ENCODE results near the gene LPP. TPM values are rescaled to one million over a fixed set of nuclear protein-coding genes. Genes with fewer than 3 reads are reported as not detected.

The LPP gene
- total and polyA plus RNA-seq, 2 of the 13 experiments (the other 11 are each of a cell fraction or from before 2014, with no cell fraction given) = 19.2 to 29.9 TPM

GRCh38 chr3:188184649-188185048, 30.7 kb downstream of the LPP start:
- ChIA-PET POLR2A (interaction anchor here (0.7 to 1.6 kb wide), 6 partner anchors 17 to 439 kb away, joined by 3 to 5 read pairs (median 3); partner anchors contain the start of gene BCL6), CTCF (ENCODE audit: low intra/inter-chr PET ratio, low total read pairs) (no interaction called here)
- Histone ChIP-seq H3K4me2 (ENCODE audit: low read depth, low read length) (peak overlapping the region; percentile 70; the same call in 1 of the 2 replicates), H3K9me3 (ENCODE audit: low read length) (no peaks in the 10 kb centered on the region), H3K36me3 (replicated peaks in 1 of 2; ENCODE audit: control insufficient read depth in 1 of 2, insufficient read depth in 2 of 2, low read length in 2 of 2) (peaks cover 4 to 8% of the 10 kb centered on the region in 2 experiments; a peak in 3 of 5 replicates), H3K27me3 (ENCODE audit: control insufficient read depth in 1 of 2, insufficient read depth in 2 of 2, low read length in 2 of 2) (no peaks in the 10 kb centered on the region), H2AFZ (ENCODE audit: low read length) (no peak overlapping the region), H4K20me1 (ENCODE audit: insufficient read depth, low read length) (no peaks in the 10 kb centered on the region), H3K79me2 (ENCODE audit: insufficient read depth, low read length) (peaks cover 84% of the 10 kb centered on the region), H3K4me3 (replicated peaks in 1 of 3; ENCODE audit: insufficient read depth in 1 of 3, low read depth in 2 of 3, low read length in 3 of 3) (no peak overlapping the region), H3K4me1 (ENCODE audit: insufficient read depth, low read length) (peaks cover 50% of the 10 kb centered on the region), H3K27ac (ENCODE audit: extremely low read length, insufficient read depth, low read length) (peak overlapping the region; percentile 78), H3K9ac (ENCODE audit: insufficient read depth, low read depth, low read length) (peak overlapping the region; percentile 56; the same call in 1 of the 2 replicates)
- intact Hi-C loops (cut with micrococcal nuclease; ENCODE audit: unreplicated experiment) = no loop called here
- no peak for DNase-seq (ENCODE audit: low spot score)
- in situ Hi-C loops (cut with HindIII; ENCODE audit: extremely low pct_ligation_motif_present, low pct_unique_long_range_greater_than_20kb) = no loop called here
- no peak for TF ChIP-seq ZMYM2 (CRISPR knock-in tag; IDR thresholded peaks at IDR 0.05)
- 95% methylated on average over 3 of the region's 3 CpGs for WGBS (ENCODE audit: low lambda C conversion rate)
- FAIRE-seq = no peak
- BruUV-seq (replicated peaks) = no TSS peak
- no peak for ATAC-seq

GRCh38 chr3:188185717-188186251, 31.8 kb downstream of the LPP start:
- Histone ChIP-seq H3K27ac (ENCODE audit: extremely low read length, insufficient read depth, low read length) (peak overlapping the region; percentile 78), H3K9me3 (ENCODE audit: low read length) (no peaks in the 10 kb centered on the region), H3K4me1 (ENCODE audit: insufficient read depth, low read length) (peaks cover 60% of the 10 kb centered on the region), H3K9ac (ENCODE audit: insufficient read depth, low read depth, low read length) (peak overlapping the region; percentile 56; the same call in 1 of the 2 replicates), H3K4me2 (ENCODE audit: low read depth, low read length) (peak overlapping the region; percentile 70), H3K79me2 (ENCODE audit: insufficient read depth, low read length) (peaks cover 87% of the 10 kb centered on the region), H3K36me3 (replicated peaks in 1 of 2; ENCODE audit: control insufficient read depth in 1 of 2, insufficient read depth in 2 of 2, low read length in 2 of 2) (peaks cover 2 to 4% of the 10 kb centered on the region in 2 experiments; a peak in 2 of 5 replicates), H3K4me3 (replicated peaks in 1 of 3; ENCODE audit: insufficient read depth in 1 of 3, low read depth in 2 of 3, low read length in 3 of 3) (peak overlapping the region in 1 of 3 experiments; percentile 41; a peak in 1 of 6 replicates), H4K20me1 (ENCODE audit: insufficient read depth, low read length) (no peaks in the 10 kb centered on the region), H3K27me3 (ENCODE audit: control insufficient read depth in 1 of 2, insufficient read depth in 2 of 2, low read length in 2 of 2) (no peaks in the 10 kb centered on the region), H2AFZ (ENCODE audit: low read length) (no peak overlapping the region)
- no TSS peak for BruUV-seq (replicated peaks)
- POLR2A ChIA-PET = interaction anchor here (0.8 to 1.6 kb wide), 3 partner anchors 19 to 440 kb away, joined by 4 to 5 read pairs (median 5); partner anchors contain the start of gene BCL6
- in situ Hi-C loops (cut with HindIII; ENCODE audit: extremely low pct_ligation_motif_present, low pct_unique_long_range_greater_than_20kb) (no loop called here), intact Hi-C loops (cut with micrococcal nuclease; ENCODE audit: unreplicated experiment) (no loop called here)
- peak; percentile 97 for ATAC-seq
- FAIRE-seq = peak; percentile 84
- peak; percentile 85 for DNase-seq (ENCODE audit: low spot score)
- CTCF ChIA-PET (ENCODE audit: low intra/inter-chr PET ratio, low total read pairs) = no interaction called here
- 16% methylated on average over 7 of the region's 7 CpGs for WGBS (ENCODE audit: low lambda C conversion rate)
- peak; percentile 56; the same call in 1 of the 2 replicates for TF ChIP-seq ZNF331 (CRISPR knock-in tag; IDR thresholded peaks at IDR 0.05)
- peak; percentile 67; the same call in 1 of the 2 replicates for TF ChIP-seq ARID3A (IDR thresholded peaks at IDR 0.05; ENCODE audit: low read depth, low read length)
- TF ChIP-seq ZBTB49 (CRISPR knock-in tag; IDR thresholded peaks at IDR 0.05; ENCODE audit: borderline replicate concordance) = no peak
- no peak for TF ChIP-seq ZNF891 (CRISPR knock-in tag; IDR thresholded peaks at IDR 0.05)
- TF ChIP-seq ETV5 (CRISPR knock-in tag; IDR thresholded peaks at IDR 0.05; ENCODE audit: borderline replicate concordance) = no peak
- no peak for TF ChIP-seq ZZZ3 (CRISPR knock-in tag; IDR thresholded peaks at IDR 0.05; ENCODE audit: borderline replicate concordance)
- no peak for TF ChIP-seq ZBTB1 (CRISPR knock-in tag; IDR thresholded peaks at IDR 0.05; ENCODE audit: borderline replicate concordance)
- no peak for TF ChIP-seq TRAFD1 (CRISPR knock-in tag; IDR thresholded peaks at IDR 0.05; ENCODE audit: borderline replicate concordance)
- TF ChIP-seq ZKSCAN5 (CRISPR knock-in tag; IDR thresholded peaks at IDR 0.05) = no peak
- TF ChIP-seq ZNF550 (CRISPR knock-in tag; IDR thresholded peaks at IDR 0.05; ENCODE audit: borderline replicate concordance) = no peak
